Activated CD4-positive, CD25-positive, alpha-beta regulatory T cell treated with anti-CD3 and anti-CD28 coated beads, Interleukin-2, amount 50 U/mL, for 16 hours (primary cell): Measurements from ENCODE around the gene PACRG.

Source experiments
- DNase-seq: peaks from one replicate; pipeline ENCODE4 v3.0.0-alpha.2; 2020; ENCODE audit warnings: low read depth, low spot score

Gene PACRG

DNA sequence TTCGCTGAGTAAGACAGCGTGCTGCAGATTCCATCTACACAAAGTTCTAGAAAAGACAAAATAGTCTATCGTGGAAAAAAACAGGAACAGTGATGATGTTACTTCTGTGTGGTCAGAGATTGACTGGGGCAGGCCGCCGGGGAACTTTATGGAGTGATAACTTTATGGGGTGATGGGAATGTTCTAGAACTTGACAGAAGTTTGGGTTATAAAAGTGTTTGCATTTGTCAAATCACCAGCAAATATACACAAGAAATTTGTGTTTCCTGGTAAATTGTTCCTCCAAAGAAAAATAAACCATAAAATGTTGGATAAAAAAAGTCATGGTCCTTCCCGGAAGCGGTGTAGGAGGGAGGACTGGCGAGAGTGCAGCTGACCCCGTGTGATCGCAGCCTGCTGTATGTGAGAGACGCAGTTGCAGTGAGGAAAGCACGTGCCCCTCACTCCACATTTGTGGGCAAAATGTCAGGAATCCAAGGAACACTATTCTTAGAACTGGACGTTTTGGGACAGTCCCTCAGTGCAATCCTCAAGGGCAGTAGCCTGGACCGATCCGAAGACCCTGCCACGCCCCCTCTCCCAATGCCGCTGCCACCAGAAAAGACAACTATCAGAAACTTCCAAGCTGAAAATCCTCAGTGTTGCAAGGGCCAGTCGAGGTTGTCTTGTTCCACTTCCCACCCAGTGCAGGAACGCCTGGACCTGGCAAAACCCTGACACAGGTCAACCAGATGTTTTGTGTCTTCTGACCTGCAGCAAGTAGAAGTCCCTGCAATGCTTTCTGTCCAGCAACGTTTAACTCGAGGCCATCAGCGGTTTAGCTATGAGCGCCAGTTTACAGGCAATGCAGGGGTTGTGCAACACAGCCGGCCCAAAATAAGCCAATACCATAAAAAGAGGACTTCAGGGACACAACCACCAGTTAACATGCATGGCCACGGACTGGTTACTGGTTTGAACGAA, 606.2 kb downstream of the PACRG start:
- no peak for DNase-seq

DNA sequence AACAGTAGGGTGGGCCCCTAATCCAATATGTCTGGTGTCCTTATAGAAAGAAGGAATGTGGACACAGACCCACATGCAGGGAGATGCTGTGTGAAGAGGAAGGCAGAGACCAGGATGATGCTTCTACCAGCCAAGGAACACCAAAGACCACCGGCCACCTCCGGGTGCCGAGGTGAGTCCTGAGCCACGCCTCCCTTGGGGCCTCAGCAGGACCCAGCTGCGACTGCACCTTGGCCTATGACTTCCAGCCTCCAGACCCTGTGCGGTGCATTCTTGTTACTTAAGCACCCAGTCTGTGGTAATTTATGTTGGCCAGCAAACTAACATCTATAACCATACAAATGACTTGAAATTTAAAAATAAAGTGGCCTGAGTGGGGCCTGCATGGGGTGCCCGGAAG, 607.3 kb downstream of the PACRG start:
- no peak for DNase-seq

DNA sequence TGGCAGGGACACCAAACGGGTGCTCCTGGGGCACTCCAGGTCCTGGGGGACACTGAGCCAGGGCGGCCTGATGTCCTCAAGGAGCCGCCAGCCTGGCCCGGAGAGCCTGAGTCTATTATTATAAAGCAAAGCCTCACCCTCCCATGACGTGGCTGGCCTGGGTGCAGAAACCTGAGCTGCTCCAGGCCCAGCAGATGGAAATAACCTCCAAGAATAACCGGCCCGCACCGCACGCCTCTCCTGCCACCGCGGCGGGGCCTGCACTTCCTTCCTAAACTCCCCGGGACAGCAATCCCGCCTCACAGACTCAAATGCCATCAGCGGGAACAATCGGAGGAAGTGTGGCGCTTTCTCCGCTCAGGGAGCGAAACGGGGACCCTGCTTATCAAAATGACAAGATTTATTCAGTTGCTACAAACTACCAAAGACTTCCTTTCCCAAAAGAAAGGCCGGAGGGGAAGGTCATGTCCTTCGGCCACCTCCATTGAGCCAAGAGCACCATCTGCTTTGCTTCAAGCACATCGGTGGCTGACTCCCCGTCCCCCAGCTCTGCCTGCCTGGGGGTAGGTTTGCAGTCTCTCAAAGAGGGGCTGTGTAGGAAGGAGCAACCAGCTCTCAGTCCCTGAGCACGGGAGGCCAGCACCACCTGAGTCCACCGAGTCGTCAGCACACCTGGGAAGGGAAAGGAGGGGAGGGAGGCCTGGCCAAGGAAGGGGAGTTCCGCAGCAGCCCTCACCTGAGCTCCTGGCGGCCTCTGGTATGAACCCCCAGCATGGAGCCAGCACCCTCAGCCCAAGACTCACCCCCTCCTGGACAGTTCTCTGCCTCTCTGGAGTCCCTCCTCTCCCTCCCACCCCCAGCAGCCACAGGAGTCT, 608.1 kb downstream of the PACRG start:
- no peak for DNase-seq

DNA sequence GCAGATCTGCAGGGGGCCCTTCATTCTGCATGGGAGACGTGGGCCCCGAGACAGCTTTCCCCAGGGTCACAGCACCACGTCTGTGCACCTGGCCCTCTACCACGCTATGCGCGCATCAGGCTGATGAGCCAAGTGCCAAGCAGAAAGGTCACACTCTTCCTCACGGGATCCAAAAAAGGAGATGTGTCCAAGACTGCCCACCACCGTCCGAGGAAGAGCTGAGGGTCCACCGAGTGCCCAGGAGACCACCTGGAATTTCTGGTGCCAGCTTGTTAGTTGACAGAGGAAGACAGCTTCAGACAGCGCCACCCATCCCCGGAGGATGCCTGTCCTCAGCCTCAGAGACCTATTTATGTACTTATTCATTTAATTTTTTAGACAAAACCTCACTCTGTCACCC, 609.2 kb downstream of the PACRG start:
- no peak for DNase-seq

DNA sequence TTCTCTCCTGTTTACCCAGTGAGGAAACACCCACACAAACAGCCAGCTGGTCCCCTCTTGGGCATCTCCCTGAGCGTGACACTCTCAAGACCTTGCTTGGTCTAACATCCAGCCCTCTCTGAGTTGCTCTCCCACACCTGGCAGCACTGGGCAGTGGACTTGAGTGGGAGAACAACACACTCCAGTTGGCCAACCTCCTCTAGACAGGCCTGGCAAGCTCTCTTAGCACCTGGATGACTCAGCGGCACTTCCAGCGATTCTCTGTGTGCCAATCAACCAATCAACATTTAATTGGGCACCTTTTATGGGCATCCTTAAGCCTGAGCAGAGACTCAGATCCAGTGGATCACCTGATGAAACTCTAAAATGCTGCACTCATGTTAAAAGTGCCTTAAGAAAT, 610.2 kb downstream of the PACRG start:
- no peak for DNase-seq

DNA sequence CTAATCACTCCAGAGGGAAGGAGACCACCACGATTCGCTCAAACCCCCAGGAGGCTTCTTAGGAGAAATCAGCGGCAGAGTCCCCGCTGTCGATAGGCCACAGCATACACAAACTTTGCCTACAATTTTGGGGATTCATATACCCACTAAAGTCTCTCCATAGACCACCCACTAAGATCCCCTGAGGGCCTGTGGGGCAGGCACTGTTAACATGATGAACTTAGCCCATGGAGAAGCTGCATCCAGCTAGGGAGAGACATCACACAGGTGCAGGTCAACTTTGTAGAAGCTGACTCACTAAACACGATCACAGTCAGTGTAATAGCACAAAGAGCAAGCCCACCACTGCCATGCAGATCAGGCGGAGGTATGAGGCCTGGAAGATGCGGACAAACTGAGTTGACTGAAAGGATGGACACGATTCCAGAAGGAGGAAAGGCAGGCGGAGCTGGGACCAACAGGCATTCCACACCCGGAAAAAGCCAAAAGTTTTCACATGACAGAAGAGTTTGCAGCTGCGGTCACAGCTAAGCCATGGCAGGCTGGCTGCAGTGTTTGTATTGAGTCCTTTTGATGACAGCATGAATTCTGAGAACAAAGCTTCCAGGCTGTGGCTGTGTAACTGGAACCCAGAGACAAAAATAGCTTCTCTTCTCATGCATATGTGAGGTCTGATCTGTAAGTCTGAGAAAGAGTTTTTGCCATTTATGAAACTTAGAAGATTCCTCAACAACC, 611.1 kb downstream of the PACRG start:
- DNase-seq: no peak

DNA sequence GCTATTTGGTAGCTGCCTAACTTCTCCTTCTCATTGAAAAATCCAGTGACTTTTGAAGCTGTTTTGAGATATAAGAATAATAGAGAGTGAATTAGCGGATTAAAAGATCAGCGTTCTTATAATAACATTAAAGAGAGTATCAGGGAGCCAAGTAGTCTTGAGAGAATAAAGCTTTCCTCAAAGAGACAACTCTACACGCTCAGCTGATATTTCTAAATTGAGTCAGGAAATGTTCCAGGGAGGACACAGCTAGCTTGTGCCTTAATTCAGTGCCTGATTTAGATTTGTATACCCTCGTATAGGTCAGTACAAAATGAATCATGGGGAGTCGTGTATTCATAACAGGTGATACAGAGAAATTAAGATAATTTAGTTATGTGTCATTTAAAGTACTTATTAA, 611.7 kb downstream of the PACRG start:
- DNase-seq: no peak

DNA sequence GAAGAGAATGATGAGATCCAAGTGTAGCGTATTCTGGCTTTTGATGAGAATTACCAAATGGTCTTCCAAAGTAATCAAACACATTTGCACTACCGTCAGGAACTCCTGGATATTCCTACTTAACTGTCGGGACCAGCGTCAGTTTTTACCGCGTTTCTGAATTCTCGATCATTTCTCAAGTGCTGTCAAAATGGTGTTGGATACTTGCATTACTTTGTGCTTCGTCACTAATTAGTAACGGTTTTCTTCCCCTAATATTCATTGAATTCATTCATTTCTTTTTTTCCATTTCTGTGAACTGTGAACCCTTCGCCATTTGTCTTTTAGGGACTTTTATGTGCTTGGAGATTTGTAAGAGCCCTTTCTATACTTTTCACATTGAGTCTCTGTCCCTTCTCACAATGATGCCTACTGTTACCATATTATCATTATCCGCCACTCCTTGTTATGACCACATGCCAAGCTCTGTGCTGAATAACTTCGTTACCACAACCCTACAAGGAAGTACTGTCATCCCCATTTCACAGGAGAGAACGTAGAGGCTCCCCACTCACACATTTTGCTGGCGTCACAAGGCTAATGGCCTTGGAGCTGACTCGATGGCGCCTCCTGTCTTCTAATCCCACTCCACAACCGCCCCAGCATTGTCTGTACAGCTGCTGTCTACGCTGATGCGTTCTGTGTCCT, 612.6 kb downstream of the PACRG start:
- no peak for DNase-seq

DNA sequence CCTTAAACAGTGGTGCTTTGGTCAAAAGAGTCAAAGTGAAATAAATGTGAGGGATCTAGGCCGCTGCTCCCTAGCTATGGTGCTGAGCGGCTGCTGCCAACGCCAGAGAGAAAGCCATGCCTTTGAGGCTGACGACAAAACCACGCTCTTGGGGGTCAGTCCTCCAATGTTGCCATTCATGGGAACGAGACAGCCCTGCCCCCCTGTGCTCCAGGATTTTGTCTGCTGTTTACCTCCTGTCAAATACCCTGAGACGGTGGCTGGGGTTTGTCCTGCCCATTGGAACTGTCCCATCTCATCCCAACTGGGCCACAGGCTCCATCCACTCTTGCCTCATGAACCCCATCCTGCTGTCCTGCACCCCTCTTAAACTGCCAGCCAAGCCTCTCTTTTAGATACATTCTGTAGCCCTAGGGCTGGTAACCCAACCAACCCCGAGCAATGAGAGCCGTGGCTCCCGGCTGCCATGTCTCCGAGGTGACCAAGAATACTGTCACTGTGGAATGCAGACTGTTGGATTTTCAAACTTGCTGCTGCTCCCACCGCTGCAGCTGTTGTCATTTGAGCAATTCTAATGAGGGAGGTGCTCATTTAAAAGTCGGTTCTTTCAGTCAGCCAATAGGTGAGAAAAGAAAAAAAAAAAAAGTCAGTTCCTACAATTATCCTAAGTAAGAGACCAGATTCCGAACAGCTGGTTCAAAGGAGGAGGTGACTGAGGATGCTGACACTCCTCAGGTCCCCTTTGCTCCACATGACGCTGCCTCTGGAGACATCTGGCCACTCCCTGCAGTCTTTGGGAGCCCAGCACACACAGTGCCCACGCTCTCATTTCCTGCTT, 613.7 kb downstream of the PACRG start:
- DNase-seq: no peak

DNA sequence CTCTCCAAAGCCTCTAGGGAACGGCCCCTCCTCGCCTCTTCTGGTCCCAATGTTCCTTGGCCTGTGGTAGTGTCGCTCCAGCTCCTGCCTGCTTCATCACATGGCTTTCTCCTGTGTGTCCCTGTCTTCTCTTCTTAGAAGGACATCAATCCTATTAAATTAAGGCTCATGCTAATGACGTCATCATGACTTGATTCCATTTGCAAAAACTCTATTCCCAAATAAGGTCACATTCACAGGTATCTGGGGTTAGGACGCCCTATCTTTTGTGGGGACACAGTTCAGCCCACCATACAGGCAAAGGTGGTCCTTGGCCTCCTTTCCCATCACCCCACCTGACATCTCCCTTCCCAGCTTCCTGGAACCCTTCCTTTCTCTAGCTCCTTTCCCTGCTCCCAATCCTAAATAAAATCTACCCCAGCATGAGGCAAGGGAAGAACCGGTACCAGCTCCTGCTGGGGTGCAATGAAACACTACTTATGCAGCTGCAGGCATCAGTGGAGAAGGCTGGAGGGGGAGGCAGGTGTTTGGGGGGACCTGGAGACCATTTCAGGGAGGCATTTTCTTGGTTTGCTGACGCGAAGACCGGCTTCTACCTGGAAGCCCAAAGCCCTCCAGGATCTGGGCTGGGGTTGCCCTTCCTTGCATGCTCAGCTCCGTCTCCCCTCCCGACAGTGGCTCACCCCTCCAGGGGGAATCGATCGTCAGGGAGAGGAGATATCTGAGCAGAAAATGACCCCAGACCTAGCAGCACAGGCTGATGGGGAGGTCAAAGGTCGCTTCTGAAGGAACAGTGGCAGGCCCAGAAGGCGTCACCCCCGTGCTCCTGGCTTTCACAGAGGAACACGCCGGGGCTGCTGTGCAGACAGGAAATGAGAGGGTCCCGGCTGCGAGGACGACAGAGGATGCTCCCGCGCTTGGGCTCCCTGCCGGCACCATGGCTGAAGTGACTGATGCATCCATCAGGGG, 615.1 kb downstream of the PACRG start:
- DNase-seq: no peak

DNA sequence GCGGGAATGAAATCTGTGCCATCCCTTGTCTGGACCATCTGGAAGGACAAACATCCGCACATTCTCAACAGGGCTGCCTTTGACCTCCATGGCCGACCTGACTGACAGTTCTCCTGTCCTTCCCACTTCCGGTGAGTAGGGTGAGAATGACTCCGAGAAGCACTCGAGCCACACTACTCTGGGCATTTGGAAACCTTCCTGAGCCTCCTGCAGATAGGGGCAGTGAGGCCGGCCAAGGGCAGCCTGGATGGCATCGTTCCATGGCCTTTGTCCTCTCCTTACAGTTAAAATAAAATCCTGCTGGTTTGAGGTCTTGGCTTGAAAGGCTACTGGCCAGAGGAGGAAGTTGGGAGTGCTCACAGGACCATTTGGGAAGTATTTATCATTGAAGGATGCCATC, 615.8 kb downstream of the PACRG start:
- no peak for DNase-seq

DNA sequence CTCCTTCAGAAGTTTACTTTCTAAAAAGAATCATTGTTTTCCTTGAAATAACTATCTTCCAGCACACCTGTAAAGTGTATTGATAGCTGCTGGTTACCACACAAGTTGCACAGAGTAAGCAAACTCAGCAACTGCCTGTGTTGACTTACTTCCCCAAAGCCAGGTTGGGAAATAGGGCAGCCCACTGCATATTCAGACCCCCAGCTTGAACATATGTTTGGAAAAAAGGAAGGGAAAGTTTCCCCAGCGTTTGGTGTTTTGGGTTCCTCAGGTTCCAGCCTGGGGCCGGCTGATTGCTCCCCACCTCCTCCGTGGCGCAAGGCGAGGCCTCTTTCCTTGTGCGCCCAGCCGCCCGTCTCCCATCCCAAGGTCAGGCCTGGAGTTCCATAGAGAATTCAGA, 616.6 kb downstream of the PACRG start:
- DNase-seq: no peak

DNA sequence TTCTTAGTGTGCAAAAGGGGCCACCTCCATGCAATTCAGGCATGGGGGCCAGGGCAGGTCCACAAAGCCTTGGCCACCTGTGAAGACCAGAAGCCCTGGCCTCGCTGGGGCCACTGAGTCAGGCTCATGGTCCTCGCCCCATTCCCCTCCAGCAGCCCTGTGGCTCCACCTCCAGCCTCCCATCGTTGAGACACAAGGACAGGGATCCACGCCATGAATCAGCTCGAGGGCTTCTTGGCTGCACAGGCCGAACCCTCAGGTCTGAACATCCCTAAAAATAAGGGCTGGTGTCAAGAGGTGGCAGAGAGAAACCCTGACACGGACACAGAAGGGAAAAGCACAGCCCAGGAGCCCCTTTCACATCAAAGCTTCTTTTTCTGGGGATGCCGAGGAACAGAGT, 618.2 kb downstream of the PACRG start:
- no peak for DNase-seq

DNA sequence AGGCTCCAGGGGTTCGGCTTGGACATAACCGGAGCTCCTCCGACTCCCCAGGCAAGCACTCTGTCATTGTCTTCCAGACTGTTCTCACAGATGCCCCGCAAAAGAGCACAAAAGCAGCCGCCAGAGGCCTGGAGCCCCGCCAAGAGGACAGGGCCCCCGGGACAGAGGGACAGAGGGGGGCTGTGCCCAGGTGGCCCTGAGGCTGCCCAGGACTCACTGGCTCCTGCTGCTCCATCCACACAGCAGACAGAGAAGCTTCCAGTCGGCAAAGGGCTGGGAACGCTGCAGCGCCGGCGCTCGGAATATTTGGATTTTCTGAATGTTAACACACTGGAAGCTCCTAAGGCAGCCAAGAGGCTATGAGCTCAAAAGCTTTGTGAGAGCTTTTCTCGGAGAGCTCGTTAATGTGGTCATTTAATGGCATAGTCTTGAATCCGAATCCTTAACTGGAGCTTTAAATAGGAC, 618.8 kb downstream of the PACRG start:
- DNase-seq: no peak

DNA sequence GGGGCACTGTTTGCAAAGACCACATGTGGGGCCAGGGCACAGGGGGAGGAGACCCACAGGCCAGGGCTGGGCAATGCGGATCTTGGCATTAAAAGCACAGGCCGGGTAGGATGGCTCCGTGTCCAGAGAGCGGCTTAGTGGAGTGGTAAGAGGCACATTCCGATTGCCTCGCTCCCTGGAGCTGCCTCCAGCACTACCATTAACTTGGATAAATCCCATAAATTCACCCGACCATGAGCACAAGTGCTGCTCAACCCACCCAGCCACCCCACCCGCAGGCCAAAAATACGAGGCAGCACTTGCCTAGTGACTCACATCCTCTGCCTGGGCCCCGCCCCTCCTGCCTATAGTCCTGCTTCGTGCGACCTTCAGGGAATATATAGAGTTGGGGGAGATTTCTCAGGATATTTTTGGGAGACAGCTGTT, 619.3 kb downstream of the PACRG start:
- no peak for DNase-seq

DNA sequence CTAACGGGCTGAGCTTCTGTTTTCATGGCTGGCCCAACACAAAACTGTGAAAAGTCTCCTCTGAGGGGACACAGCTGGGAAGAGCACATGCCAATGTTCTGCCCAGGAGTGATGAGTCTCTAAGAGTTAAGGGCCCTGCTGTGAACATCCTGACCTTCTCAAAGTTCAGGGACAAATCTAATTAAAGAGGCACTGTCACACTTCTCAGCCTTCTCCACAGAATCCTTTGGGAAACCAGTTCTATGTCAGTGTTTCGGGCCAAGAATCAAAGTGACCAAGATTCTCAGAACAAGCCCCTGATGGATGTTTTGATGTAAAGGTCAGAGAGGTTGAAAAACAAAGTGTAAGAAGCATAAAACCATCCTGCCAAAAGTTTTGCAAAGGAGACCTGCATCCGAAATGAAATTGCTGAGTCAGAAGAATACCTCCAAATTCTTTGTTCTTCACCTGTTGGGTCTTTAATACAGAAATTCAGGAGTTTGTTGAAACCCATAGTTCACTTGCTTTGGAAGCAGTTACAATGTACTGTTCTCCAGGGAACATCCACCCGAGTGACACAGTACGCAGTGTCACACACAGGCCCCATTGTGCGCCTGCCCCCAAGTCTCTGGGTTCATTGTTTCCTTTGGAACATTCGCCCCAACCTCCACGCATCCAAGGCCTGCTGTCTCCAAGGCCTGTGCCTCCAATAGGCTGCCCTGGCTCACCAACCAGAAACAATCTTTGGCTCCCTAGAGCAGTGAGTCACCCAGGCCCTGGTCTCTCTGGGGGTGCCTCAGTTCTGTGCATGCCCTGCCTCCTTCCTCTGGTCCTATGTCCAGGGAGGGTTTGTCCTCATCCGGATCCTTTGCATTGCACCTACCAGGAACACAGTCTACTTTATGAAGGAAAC, 621.3 kb downstream of the PACRG start:
- no peak for DNase-seq

DNA sequence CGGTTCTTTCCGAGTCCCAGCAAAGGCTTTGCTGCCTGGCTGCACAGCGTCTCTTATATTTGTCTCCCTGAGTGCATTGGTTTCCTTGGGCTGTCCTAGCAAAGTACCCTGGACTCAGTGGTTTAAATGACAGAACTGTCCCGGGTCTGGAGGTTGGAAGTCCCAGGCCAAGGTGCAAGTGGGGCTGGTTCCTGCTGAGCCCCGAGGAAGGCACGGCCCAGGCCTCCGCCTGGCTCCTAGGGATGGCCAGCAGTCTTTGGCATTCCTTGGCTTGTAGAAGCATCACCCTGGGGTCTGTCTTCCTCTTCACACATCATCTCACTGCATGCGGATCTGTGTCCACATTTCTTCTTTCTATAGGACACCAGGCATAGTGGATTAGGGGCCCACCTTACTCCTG, 621.9 kb downstream of the PACRG start:
- no peak for DNase-seq

DNA sequence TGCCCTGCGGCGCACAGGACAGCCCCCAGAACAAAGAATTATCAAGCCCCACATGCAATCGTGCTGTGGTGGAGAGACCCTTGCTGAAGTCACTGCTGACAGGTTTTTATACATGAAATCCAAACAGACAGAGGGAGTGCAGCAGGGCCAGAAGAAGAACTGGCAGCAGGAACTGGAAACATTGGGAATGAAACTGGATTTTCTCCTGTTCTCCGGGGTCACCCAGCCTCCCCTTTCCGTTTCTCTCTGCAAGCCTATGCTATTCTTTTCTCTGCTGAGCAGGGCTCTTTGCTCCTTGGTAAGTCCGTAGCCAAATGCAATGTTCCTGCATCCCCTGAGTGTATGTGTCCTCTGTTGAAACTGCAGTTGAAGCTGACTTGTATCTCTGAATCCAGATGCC, 623.2 kb downstream of the PACRG start:
- no peak for DNase-seq
